NCI-H1694 (cell line): ENCODE data around the gene SPX.

Experiments used
- DNase-seq: peaks from one replicate; lab custom pipeline; 2025; lab: John Stamatoyannopoulos, UW

The SPX gene

GRCh38 chr12:21580748-21581516 lies 54.8 kb downstream of the SPX start:
- no peak for DNase-seq
